ENCODE data around the gene DIP2A.

DNA sequence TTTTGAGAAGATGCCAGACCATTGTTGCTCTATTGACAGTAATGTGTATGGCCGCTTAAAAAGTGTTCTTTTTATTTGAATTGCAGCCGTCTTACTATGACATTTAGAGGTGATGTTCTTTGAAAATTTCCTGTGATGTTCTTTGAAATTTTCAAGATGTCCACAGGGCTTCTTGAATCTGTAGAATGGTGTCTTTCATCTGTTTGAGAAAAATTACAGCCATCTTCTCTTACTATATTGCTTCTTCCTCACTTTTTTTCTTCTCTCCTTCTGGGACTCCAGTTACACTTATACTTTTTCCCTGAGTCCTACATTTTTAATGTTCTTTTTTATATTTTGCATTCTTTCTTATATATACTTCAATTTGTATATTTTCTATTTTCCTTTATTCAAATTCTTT lies 57.4 kb downstream of the DIP2A start:
- TF ChIP-seq EZH2phosphoT487 (IDR thresholded peaks at IDR 0.05; ENCODE audit: low read depth) (no peak), CTCF (IDR thresholded peaks at IDR 0.05; ENCODE audit: low read depth, low read length) (no peak)

Data from OCI-LY3 (cell line).